IMR-90 (cell line): Measurements from ENCODE around the gene SPDYE16. TPM values are rescaled to one million over a fixed set of nuclear protein-coding genes. Genes with fewer than 3 reads are reported as not detected.

Experiments used
- ATAC-seq: fragments of 200-7000 bp; cut with Tn5 transposase; 2 replicates; pipeline ENCODE4 v1.9.1; 2020; ENCODE audit warnings: low read depth, mild to moderate bottlenecking, moderate library complexity
- BruUV-seq: library from RNA; stranded (reverse); fragments of 400-500 nt; replicated peaks from 2 replicates; lab custom pipeline; 2021; lab: Mats Ljungman, UMichigan
- CTCF ChIA-PET: fragments of 300-600 bp; formaldehyde crosslinking; extraction: SDS; loops from one replicate; lab custom pipeline; 2021; ENCODE audit warnings: antibody characterized with exemption; lab: Yijun Ruan, JAX
- POLR2A ChIA-PET: fragments of 300-600 bp; sonication (Branson Sonifier 250); formaldehyde crosslinking; loops from one replicate; lab custom pipeline; 2022; ENCODE audit warnings: antibody characterized with exemption; ENCODE audit not compliant: unreplicated experiment; lab: Charles Lee
- DNase-seq: peaks from one replicate; pipeline ENCODE4 v3.0.0; 2013
- H2AFZ ChIP-seq: replicated peaks from 2 replicates; pipeline ENCODE3; 2013; ENCODE audit warnings: low read length, mild to moderate bottlenecking; ENCODE audit not compliant: poor library complexity
- H2AK5ac ChIP-seq: 2 replicates; pipeline ENCODE4 v1.6.1; 2013; ENCODE audit warnings: low read depth, low read length, inconsistent platforms
- H2AK9ac ChIP-seq: replicated peaks from 2 replicates; pipeline ENCODE3; 2013; ENCODE audit warnings: mild to moderate bottlenecking, low read depth, low read length, moderate library complexity; ENCODE audit not compliant: poor library complexity
- H2BK120ac ChIP-seq: 2 replicates; pipeline ENCODE4 v1.6.1; 2013; ENCODE audit warnings: low read depth, low read length, inconsistent platforms
- H2BK15ac ChIP-seq: 3 replicates; pipeline ENCODE4 v1.6.1; 2013; ENCODE audit warnings: low read depth, low read length, inconsistent platforms
- H2BK20ac ChIP-seq: 2 replicates; pipeline ENCODE4 v1.6.1; 2013; ENCODE audit warnings: low read depth, mild to moderate bottlenecking, inconsistent platforms, low read length, moderate library complexity
- H2BK5ac ChIP-seq: 2 replicates; pipeline ENCODE4 v1.6.1; 2013; ENCODE audit warnings: mild to moderate bottlenecking, low read depth, low read length, inconsistent platforms; ENCODE audit not compliant: poor library complexity, severe bottlenecking
- H3K14ac ChIP-seq: replicated peaks from 2 replicates; pipeline ENCODE4 v1.6.1; 2013; ENCODE audit warnings: low read depth, low read length, inconsistent platforms
- H3K18ac ChIP-seq: 2 replicates; pipeline ENCODE4 v1.6.1; 2013; ENCODE audit warnings: low read depth, low read length, control low read depth
- H3K23ac ChIP-seq: 2 replicates; pipeline ENCODE4 v1.6.1; 2013; ENCODE audit warnings: low read depth, low read length, inconsistent platforms
- H3K27ac ChIP-seq: 2 replicates; pipeline ENCODE4 v1.5.1; 2013; ENCODE audit warnings: mild to moderate bottlenecking, control low read depth, low read length; ENCODE audit not compliant: insufficient read depth
- H3K27me3 ChIP-seq: 2 replicates; pipeline ENCODE4 v1.6.1; 2013; ENCODE audit warnings: low read length; ENCODE audit not compliant: control insufficient read depth, insufficient read depth
- H3K36me3 ChIP-seq: 2 replicates; pipeline ENCODE4 v1.6.1; 2013; ENCODE audit warnings: low read length, mixed read lengths; ENCODE audit not compliant: control insufficient read depth, insufficient read depth
- H3K4ac ChIP-seq: 2 replicates; pipeline ENCODE4 v1.6.1; 2013; ENCODE audit warnings: low read depth, low read length, inconsistent platforms
- H3K4me1 ChIP-seq: 2 replicates; pipeline ENCODE4 v1.6.1; 2013; ENCODE audit warnings: low read length, mixed read lengths; ENCODE audit not compliant: control insufficient read depth, insufficient read depth
- H3K4me2 ChIP-seq: 2 replicates; pipeline ENCODE4 v1.6.1; 2013; ENCODE audit warnings: low read depth, mild to moderate bottlenecking, control low read depth, low read length, moderate library complexity
- H3K4me3 ChIP-seq: 2 replicates; pipeline ENCODE4 v1.5.1; 2013; ENCODE audit warnings: low read depth, mild to moderate bottlenecking, control low read depth, low read length, moderate library complexity; ENCODE audit not compliant: insufficient read depth
- H3K56ac ChIP-seq: 2 replicates; pipeline ENCODE4 v1.6.1; 2013; ENCODE audit warnings: low read length, inconsistent platforms; ENCODE audit not compliant: insufficient read depth; ENCODE audit errors: extremely low read depth
- H3K79me1 ChIP-seq, 2 experiments: 2 replicates each; pipeline ENCODE4 v1.6.1; 2013; ENCODE audit warnings: low read length in 2 of 2, inconsistent platforms in 1 of 2, low read depth in 1 of 2
- H3K9ac ChIP-seq: 2 replicates; pipeline ENCODE4 v1.6.1; 2013; ENCODE audit warnings: low read depth, low read length, control low read depth
- H3K9me1 ChIP-seq: 2 replicates; pipeline ENCODE4 v1.6.1; 2013; ENCODE audit warnings: low read length, inconsistent platforms; ENCODE audit not compliant: insufficient read depth
- H3K9me3 ChIP-seq: 2 replicates; pipeline ENCODE4 v1.6.1; 2013; ENCODE audit warnings: low read length; ENCODE audit not compliant: control insufficient read depth, insufficient read depth
- H4K20me1 ChIP-seq: 2 replicates; pipeline ENCODE4 v1.6.1; 2013; ENCODE audit warnings: low read length, inconsistent platforms; ENCODE audit not compliant: insufficient read depth
- H4K5ac ChIP-seq: 2 replicates; pipeline ENCODE4 v1.6.1; 2013; ENCODE audit warnings: mild to moderate bottlenecking, low read depth, low read length, control low read depth
- H4K8ac ChIP-seq, 2 experiments: 2 replicates each; pipeline ENCODE4 v1.6.1; 2013; ENCODE audit warnings: low read depth in 2 of 2, low read length in 2 of 2, control low read depth in 1 of 2, inconsistent platforms in 1 of 2
- H4K91ac ChIP-seq: 2 replicates; pipeline ENCODE4 v1.6.1; 2013; ENCODE audit warnings: low read depth, low read length, inconsistent platforms; ENCODE audit not compliant: insufficient read depth
- BHLHE40 ChIP-seq: fragments of 150-350 bp; IDR thresholded peaks from 2 replicates; pipeline ENCODE4 v1.6.1; 2016; ENCODE audit warnings: mild to moderate bottlenecking, low read depth, low read length
- CEBPB ChIP-seq: IDR thresholded peaks from 2 replicates; pipeline ENCODE4 v1.6.1; 2012; ENCODE audit warnings: low read depth, low read length, improper control_type of control experiment
- CHD1 ChIP-seq: IDR thresholded peaks from 2 replicates; pipeline ENCODE4 v1.6.1; 2012; ENCODE audit warnings: low read depth, low read length, improper control_type of control experiment
- FOS ChIP-seq: fragments of 150-350 bp; IDR thresholded peaks from 2 replicates; pipeline ENCODE4 v1.6.1; 2016; ENCODE audit warnings: low read depth, low read length
- MAFK ChIP-seq: IDR thresholded peaks from 2 replicates; pipeline ENCODE4 v1.6.1; 2012; ENCODE audit warnings: low read depth, low read length, improper control_type of control experiment
- MAZ ChIP-seq: IDR thresholded peaks from 2 replicates; pipeline ENCODE4 v1.6.1; 2012; ENCODE audit warnings: low read depth, mild to moderate bottlenecking, low read length, improper control_type of control experiment, moderate library complexity, borderline replicate concordance
- MXI1 ChIP-seq: IDR thresholded peaks from 2 replicates; pipeline ENCODE4 v1.6.1; 2012; ENCODE audit warnings: low read depth, mild to moderate bottlenecking, low read length, moderate library complexity, borderline replicate concordance
- NFE2L2 ChIP-seq: fragments of 150-350 bp; IDR thresholded peaks from 2 replicates; pipeline ENCODE4 v1.6.1; 2016; ENCODE audit warnings: low read depth, mild to moderate bottlenecking, low read length
- POLR2A ChIP-seq: IDR thresholded peaks from 2 replicates; pipeline ENCODE4 v1.6.1; 2012; ENCODE audit warnings: mild to moderate bottlenecking, low read depth, low read length
- RAD21 ChIP-seq: IDR thresholded peaks from 2 replicates; pipeline ENCODE4 v1.6.1; 2012; ENCODE audit warnings: low read length, improper control_type of control experiment
- RCOR1 ChIP-seq: IDR thresholded peaks from 2 replicates; pipeline ENCODE4 v1.6.1; 2012; ENCODE audit warnings: mild to moderate bottlenecking, low read length, improper control_type of control experiment; ENCODE audit not compliant: insufficient replicate concordance
- RFX5 ChIP-seq: IDR thresholded peaks from 2 replicates; pipeline ENCODE4 v1.8.0; 2012; ENCODE audit warnings: low read depth, mild to moderate bottlenecking, low read length, moderate library complexity
- SMC3 ChIP-seq: fragments of 150-350 bp; IDR thresholded peaks from 2 replicates; pipeline ENCODE4 v1.6.1; 2016; ENCODE audit warnings: low read depth, mild to moderate bottlenecking, antibody characterized with exemption, low read length, moderate library complexity
- WGBS, 2 experiments: methylation state at CpG; one replicate each; pipeline versions ENCODE4 v1.1.5 to v1.1.7; 2013; ENCODE audit warnings: missing lambda C conversion rate in 2 of 2; ENCODE audit not compliant: insufficient read length in 1 of 2; ENCODE audit errors: extremely low coverage in 2 of 2; 5-methylcytosine and 5-hydroxymethylcytosine counted together
- dilution Hi-C: fragments of 300-500 bp; cut with HindIII; formaldehyde crosslinking; loops from one replicate; pipeline ENCODE4 v1.14.3; 2018; ENCODE audit warnings: low sequenced_read_pairs; ENCODE audit not compliant: unreplicated experiment
- in situ Hi-C: fragments of 300-500 bp; cut with MboI; formaldehyde crosslinking; loops from 3 replicates; pipeline ENCODE4 v1.14.3; 2019; ENCODE audit warnings: low sequenced_read_pairs, inconsistent platforms, mixed read lengths
- intact Hi-C: fragments of 100-400 bp; cut with micrococcal nuclease; formaldehyde crosslinking; loops from 2 replicates; pipeline ENCODE4 v1.10.0; 2022
- polyA plus RNA-seq, 3 experiments: library from polyadenylated mRNA; depleted of rRNA; stranded (reverse); fragments of >200 nt; gene quantifications; 2 replicates each; pipeline ENCODE4 v1.2.3, GENCODE V29; 2012; ENCODE audit warnings: low replicate concordance in 1 of 3
- total RNA-seq: library from RNA; depleted of rRNA; stranded (reverse); fragments of >200 nt; gene quantifications from 2 replicates; pipeline ENCODE4 v1.2.3, GENCODE V29; 2012
- TF ChIP-seq, protein P1 (sequence below): fragments of 150-350 bp; IDR thresholded peaks from 2 replicates; pipeline ENCODE4 v1.6.1; 2016; ENCODE audit warnings: low read depth, mild to moderate bottlenecking, low read length, moderate library complexity, borderline replicate concordance
- TF ChIP-seq, protein P2 (sequence below): conservative IDR thresholded peaks from 2 replicates; pipeline ENCODE4 v1.5.1; 2012; ENCODE audit warnings: mild to moderate bottlenecking, low read depth, low read length, improper control_type of control experiment
- TF ChIP-seq, protein P3 (sequence below): fragments of 150-350 bp; IDR thresholded peaks from 2 replicates; pipeline ENCODE4 v1.6.1; 2017; ENCODE audit warnings: mild to moderate bottlenecking, antibody characterized with exemption, low read length, low read depth

SPDYE16 gene
- total and polyA plus RNA-seq, 2 of the 4 experiments (the other 2 are of a cell fraction), result not detected

DNA sequence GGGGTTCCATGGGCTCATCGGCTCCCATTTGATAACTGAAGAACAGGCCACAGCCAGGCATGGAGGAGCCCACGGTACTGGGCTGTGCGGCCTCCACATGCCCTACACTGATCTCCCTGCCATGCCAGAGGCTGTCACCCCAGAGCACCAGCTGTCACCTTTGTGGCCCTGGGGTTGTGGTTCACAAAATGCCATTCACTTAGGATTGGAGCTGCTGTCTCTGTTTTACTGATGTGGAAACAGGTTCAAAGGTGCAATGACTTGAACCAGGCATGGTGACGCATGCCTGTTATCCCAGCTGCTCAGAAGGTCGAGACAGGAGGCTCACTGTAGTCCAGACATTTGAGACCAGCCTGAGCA is 37.0 kb downstream of the SPDYE16 start:
- no peak overlapping the region for H4K8ac ChIP-seq
- H3K9me1 ChIP-seq, result no peaks in the 10 kb centered on the region
- no peak overlapping the region for H2AFZ ChIP-seq
- ChIA-PET CTCF (no interaction called here), POLR2A (no interaction called here)
- dilution Hi-C loops, result no loop called here
- H3K4me2 ChIP-seq, result no peak overlapping the region
- no peak overlapping the region for H2BK20ac ChIP-seq
- H2BK120ac ChIP-seq, result no peak overlapping the region
- no peak overlapping the region for H4K91ac ChIP-seq
- H3K14ac ChIP-seq, result no peak overlapping the region
- H3K9me3 ChIP-seq, result no peaks in the 10 kb centered on the region
- no peak overlapping the region for H3K27ac ChIP-seq
- in situ Hi-C loops, result loop anchor here (5.0 kb wide), 1 partner anchor 74 kb away; no protein-coding TSS in a partner anchor
- H3K18ac ChIP-seq, result no peak overlapping the region
- no peaks in the 10 kb centered on the region for H3K27me3 ChIP-seq
- ATAC-seq, result no peak
- no peak overlapping the region for H2BK5ac ChIP-seq
- peaks cover 16% of the 10 kb centered on the region for H3K36me3 ChIP-seq
- no peak overlapping the region for H2AK5ac ChIP-seq
- intact Hi-C loops, result no loop called here
- no peak overlapping the region for H2BK15ac ChIP-seq
- H3K56ac ChIP-seq, result no peak overlapping the region
- no peak overlapping the region for H2AK9ac ChIP-seq
- H3K4me3 ChIP-seq, result no peak overlapping the region
- no TSS peak for BruUV-seq
- TF ChIP-seq CEBPB (no peak), POLR2A (no peak), NFE2L2 (no peak), RAD21 (no peak), MAZ (no peak), MXI1 (no peak), RCOR1 (no peak), FOS (no peak), CHD1 (no peak), SMC3 (no peak), MAFK (no peak), BHLHE40 (no peak), RFX5 (no peak)
- TF ChIP-seq, protein P1, sequence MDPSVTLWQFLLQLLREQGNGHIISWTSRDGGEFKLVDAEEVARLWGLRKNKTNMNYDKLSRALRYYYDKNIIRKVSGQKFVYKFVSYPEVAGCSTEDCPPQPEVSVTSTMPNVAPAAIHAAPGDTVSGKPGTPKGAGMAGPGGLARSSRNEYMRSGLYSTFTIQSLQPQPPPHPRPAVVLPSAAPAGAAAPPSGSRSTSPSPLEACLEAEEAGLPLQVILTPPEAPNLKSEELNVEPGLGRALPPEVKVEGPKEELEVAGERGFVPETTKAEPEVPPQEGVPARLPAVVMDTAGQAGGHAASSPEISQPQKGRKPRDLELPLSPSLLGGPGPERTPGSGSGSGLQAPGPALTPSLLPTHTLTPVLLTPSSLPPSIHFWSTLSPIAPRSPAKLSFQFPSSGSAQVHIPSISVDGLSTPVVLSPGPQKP, result no peak
- TF ChIP-seq, protein P2, sequence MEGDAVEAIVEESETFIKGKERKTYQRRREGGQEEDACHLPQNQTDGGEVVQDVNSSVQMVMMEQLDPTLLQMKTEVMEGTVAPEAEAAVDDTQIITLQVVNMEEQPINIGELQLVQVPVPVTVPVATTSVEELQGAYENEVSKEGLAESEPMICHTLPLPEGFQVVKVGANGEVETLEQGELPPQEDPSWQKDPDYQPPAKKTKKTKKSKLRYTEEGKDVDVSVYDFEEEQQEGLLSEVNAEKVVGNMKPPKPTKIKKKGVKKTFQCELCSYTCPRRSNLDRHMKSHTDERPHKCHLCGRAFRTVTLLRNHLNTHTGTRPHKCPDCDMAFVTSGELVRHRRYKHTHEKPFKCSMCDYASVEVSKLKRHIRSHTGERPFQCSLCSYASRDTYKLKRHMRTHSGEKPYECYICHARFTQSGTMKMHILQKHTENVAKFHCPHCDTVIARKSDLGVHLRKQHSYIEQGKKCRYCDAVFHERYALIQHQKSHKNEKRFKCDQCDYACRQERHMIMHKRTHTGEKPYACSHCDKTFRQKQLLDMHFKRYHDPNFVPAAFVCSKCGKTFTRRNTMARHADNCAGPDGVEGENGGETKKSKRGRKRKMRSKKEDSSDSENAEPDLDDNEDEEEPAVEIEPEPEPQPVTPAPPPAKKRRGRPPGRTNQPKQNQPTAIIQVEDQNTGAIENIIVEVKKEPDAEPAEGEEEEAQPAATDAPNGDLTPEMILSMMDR, result no peak
- TF ChIP-seq, protein P3, sequence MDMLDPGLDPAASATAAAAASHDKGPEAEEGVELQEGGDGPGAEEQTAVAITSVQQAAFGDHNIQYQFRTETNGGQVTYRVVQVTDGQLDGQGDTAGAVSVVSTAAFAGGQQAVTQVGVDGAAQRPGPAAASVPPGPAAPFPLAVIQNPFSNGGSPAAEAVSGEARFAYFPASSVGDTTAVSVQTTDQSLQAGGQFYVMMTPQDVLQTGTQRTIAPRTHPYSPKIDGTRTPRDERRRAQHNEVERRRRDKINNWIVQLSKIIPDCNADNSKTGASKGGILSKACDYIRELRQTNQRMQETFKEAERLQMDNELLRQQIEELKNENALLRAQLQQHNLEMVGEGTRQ, result no peak
- no peak overlapping the region for H3K4ac ChIP-seq
- H3K9ac ChIP-seq, result no peak overlapping the region
- H4K5ac ChIP-seq, result no peak overlapping the region
- H3K4me1 ChIP-seq, result no peaks in the 10 kb centered on the region
- H3K79me1 ChIP-seq, result no peaks in the 10 kb centered on the region; a peak in 1 of 4 replicates
- DNase-seq, result no peak
- no peak overlapping the region for H3K23ac ChIP-seq
- no CpG with 5 or more reads among the region's 5 CpGs for WGBS, 2 experiments
- no peaks in the 10 kb centered on the region for H4K20me1 ChIP-seq
